Esophagus muscularis mucosa (tissue), 3 donors: Measurements from ENCODE around the gene OPN4.

Experiments used
- CTCF ChIP-seq, 3 experiments: fragments of 200-600 bp in 2 of 3; fragments of 450-650 bp in 1 of 3; sonication (generic) in 2 of 3; IDR thresholded peaks; one replicate each; pipeline ENCODE4 v1.5.1; 2017 to 2019; ENCODE audit warnings: antibody characterized with exemption in 3 of 3, mild to moderate bottlenecking in 2 of 3, moderate library complexity in 1 of 3
- POLR2A ChIP-seq: fragments of 450-650 bp; IDR thresholded peaks from one replicate; pipeline ENCODE4 v1.6.1; 2017; ENCODE audit warnings: antibody characterized with exemption, moderate library complexity, mild to moderate bottlenecking, low read depth
- POLR2AphosphoS5 ChIP-seq, 2 donors: sonication (generic); formaldehyde crosslinking; IDR thresholded peaks; one replicate each; pipeline ENCODE4 v1.6.1; 2017; ENCODE audit warnings: antibody characterized with exemption in 2 of 2

- TF ChIP-seq CTCF (IDR thresholded peaks at IDR 0.05) (no peak), POLR2A (no peak), POLR2AphosphoS5 (IDR thresholded peaks at IDR 0.05) (no peak)
Observed at GRCh38 chr10:86659721-86660453, 5.5 kb downstream of the OPN4 start.
